NB4 (cell line): ENCODE results near the gene C19orf47.

Experiments used
- DNase-seq: peaks from one replicate; pipeline ENCODE4 v3.0.0; 2010; ENCODE audit warnings: low read depth
- H3K4me3 ChIP-seq: one replicate; pipeline ENCODE4 v1.5.1; 2011; ENCODE audit warnings: mild to moderate bottlenecking, low read depth, low read length, moderate library complexity
- MYC ChIP-seq: IDR thresholded peaks from 2 replicates; pipeline ENCODE4 v1.6.1; 2011; ENCODE audit warnings: low read depth, low read length
- POLR2A ChIP-seq: IDR thresholded peaks from 2 replicates; pipeline ENCODE4 v1.6.1; 2011; ENCODE audit warnings: mild to moderate bottlenecking; ENCODE audit not compliant: insufficient read length; ENCODE audit errors: extremely low read depth
- TF ChIP-seq, protein P1 (sequence below): IDR thresholded peaks from one replicate; pipeline ENCODE4 v1.5.1; 2012; ENCODE audit warnings: low read depth, low read length
- TF ChIP-seq, protein P2 (sequence below): IDR thresholded peaks from 2 replicates; pipeline ENCODE4 v1.6.1; 2011; ENCODE audit warnings: low read depth, low read length

Gene C19orf47

DNA sequence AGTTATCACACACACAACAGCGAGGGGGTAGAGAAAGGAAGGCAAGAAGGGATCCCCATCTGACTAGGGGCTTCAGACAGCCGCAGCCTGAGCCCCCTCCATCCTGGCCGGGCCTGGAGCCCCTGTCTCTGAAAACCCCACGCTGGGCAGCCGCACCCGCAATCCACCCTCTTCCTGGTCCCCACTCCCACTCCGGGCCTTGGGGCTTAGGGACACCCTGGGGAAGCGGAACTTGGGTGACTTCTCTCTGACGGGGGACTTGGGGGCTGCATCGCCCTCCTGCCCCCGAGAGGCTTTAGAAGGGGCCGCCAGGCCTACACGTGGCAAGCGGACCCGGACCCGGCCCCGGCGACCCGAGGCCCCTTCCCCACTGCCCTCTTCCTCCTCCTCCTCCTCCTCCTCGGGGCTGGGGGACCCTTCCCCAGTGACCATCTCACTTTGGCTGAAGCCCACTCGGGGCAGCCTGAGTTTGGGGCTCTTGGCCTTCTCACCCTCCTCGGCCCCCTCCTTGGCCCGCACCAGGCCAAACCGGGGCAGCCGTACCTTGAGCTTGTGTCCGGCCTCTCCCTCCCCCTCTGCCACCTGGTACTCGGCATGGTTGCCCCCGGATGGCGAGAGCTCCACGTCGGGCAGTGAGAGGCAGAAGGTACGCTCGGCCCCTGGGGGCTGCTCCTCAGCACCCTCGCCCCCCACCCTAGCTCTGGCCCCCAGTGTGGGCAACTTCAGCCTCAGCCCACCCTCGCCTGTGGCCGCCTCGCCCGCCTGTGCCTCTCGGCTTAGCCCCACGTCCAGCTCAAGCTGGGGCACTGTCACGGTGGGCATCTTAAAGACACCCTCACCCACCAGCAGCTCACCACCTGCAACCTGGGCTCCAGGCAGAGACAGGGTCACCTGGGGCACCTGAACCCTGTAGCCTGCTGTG lies 46.0 kb upstream of the C19orf47 start:
- DNase-seq: no peak
- no peak overlapping the region for H3K4me3 ChIP-seq
- TF ChIP-seq, protein P1, sequence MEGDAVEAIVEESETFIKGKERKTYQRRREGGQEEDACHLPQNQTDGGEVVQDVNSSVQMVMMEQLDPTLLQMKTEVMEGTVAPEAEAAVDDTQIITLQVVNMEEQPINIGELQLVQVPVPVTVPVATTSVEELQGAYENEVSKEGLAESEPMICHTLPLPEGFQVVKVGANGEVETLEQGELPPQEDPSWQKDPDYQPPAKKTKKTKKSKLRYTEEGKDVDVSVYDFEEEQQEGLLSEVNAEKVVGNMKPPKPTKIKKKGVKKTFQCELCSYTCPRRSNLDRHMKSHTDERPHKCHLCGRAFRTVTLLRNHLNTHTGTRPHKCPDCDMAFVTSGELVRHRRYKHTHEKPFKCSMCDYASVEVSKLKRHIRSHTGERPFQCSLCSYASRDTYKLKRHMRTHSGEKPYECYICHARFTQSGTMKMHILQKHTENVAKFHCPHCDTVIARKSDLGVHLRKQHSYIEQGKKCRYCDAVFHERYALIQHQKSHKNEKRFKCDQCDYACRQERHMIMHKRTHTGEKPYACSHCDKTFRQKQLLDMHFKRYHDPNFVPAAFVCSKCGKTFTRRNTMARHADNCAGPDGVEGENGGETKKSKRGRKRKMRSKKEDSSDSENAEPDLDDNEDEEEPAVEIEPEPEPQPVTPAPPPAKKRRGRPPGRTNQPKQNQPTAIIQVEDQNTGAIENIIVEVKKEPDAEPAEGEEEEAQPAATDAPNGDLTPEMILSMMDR: no peak
- TF ChIP-seq MYC: no peak
- TF ChIP-seq, protein P2, sequence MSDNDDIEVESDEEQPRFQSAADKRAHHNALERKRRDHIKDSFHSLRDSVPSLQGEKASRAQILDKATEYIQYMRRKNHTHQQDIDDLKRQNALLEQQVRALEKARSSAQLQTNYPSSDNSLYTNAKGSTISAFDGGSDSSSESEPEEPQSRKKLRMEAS: no peak

DNA sequence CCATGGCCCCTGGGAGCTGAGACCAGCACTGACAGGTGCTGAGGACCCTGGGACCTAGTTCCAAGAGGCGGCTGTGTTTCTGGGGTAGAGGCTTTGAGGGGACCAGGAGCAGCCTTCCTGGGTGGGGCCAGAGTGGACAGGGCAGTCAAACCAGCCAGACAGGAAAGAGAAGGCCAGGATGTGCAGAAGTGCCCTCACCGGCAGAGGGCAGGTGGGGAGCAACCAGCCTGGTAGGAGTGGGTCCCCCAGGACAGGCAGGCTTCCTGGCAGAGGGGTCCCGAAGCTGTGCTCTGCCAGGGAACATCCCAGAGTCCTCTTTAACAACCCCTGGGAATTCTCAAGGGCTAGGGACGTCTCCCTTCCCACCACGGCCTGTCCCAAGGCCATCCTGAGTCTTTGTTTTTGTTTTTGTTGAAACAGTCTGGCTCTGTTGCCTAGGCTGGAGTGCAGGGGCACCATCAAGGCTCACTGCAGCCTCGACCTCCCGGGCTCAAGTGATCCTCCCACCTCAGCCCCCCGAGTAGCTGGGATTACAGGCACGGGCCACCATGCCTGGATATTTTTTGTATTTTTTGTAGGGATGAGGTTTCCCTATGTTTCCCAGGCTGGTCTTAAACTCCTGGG lies 44.8 kb upstream of the C19orf47 start:
- no peak overlapping the region for H3K4me3 ChIP-seq
- no peak for DNase-seq

DNA sequence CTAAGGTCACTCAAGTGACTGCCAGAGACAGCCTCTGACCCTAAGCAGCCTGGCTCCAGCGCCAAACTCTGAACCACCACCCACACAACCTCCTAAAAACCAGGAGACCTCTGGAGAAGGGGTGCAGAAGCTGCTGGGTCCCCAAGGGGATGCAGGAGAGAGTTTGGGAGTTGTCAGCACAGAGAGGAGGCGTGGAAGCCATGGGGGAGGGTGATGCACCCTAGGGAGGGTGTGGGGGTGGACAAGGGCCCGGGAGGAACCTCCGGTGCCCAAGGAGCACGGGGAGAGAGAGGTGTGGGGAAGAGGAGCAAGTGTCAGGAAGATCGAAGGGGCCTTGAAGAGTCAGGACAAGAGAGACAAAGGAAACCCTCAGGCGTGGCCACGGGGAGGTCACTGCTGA lies 43.9 kb upstream of the C19orf47 start:
- DNase-seq: no peak
- H3K4me3 ChIP-seq: no peak overlapping the region
- TF ChIP-seq POLR2A (no peak), MYC (no peak)
- TF ChIP-seq, protein P1: no peak
- TF ChIP-seq, protein P2: no peak

More for the DNA sequence above, 44.8 kb upstream of the C19orf47 start:
- TF ChIP-seq, protein P1: no peak
- TF ChIP-seq POLR2A (no peak), MYC (no peak)
- TF ChIP-seq, protein P2: no peak

DNA sequence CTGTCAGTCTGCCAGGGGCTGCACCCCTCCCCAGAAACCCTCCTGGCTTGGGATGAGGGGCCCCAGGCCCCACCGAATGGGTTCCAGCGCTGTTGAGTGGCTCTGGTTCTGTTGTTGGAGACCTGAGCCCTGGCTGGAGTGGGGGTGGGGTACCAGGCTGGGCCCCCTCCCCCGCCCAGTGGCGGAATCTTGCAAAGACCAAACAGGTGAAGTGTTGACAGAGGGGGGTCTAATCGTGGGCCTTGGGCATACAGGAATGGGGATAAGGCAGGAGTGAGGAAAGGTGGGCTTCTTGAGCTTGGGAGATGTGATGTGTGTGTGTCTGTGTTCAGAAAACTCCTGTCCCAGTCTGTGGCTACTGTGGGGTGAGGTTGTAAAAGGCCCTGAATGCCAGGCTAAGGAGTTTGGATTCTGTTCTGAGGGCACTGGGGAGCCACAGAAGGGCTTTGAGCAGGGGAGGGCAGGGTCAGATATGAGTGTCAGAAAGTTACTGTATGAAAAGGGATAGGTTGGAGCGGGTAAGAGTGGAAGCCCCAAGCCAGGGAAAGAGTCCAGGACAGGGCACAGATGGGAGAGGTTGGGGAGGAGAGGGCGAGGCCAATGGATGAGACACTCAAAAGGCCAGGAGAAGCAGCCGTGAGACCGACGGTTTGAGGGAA lies 42.0 kb upstream of the C19orf47 start, which contains the start of gene HIPK4:
Gene HIPK4, minus strand, starts transcription at position 98 of the 659 bp plus-strand sequence. CDS start 279 bp downstream, outside the sequence.
- no peak within 1 kb of the TSS for H3K4me3 ChIP-seq
- no peak for DNase-seq
- no peak for TF ChIP-seq MYC
- no peak for TF ChIP-seq POLR2A
- TF ChIP-seq, protein P1: no peak
- TF ChIP-seq, protein P2: no peak

DNA sequence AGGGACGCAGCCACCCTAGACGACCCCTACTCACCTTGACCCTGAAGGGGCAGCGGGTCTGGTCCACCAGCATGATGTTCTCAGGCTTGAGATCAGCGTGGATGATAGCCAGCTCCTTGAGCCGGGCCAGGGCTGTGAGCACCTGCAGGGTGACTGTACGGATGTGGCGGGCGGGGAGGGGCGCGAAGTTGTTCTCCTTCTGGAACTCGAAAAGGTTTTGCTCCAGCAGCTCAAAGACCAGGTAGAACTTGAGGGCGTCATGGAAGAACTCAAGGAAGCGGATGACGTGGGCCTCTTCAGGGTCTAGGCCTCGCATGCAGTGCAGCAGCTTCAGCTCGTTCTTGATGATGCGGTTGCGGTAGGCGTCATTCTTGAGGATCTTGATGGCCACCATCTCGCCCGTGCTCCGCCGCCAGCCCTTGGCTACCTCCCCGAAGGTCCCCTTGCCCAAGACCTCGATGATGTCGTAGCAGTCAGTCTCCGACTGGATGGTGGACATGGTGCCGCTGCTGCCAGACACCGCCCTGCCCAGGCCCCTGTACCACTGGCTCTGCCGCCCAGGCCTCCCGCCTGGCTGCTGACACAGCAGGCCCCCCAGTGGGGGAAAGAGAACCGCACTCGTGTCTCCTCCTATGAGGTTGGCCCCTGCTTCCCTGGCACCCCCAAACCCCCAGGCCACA lies 41.3 kb upstream of the C19orf47 start:
- H3K4me3 ChIP-seq: no peak overlapping the region
- TF ChIP-seq MYC: no peak
- no peak for TF ChIP-seq POLR2A
- TF ChIP-seq, protein P2: no peak
- TF ChIP-seq, protein P1: no peak
- no peak for DNase-seq
